WTC11 (cell line): ENCODE results near the gene YBX2. TPM values are rescaled to one million over a fixed set of nuclear protein-coding genes. Genes with fewer than 3 reads are reported as not detected.

Experiments used
- ATF1 ChIP-seq: sonication (generic); formaldehyde crosslinking; IDR thresholded peaks from 2 replicates; pipeline ENCODE4 v1.8.1; 2023; ENCODE audit warnings: mild to moderate bottlenecking, moderate library complexity, missing genetic modification reagents
- CBFB ChIP-seq: sonication (generic); formaldehyde crosslinking; IDR thresholded peaks from 2 replicates; pipeline ENCODE4 v1.8.1; 2022; ENCODE audit warnings: mild to moderate bottlenecking, low read depth, missing genetic modification reagents
- CREB1 ChIP-seq: sonication (generic); formaldehyde crosslinking; IDR thresholded peaks from 2 replicates; pipeline ENCODE4 v1.8.0; 2023; ENCODE audit warnings: mild to moderate bottlenecking, missing genetic modification reagents
- EMX1 ChIP-seq: fragments of 250-450 bp; sonication (Bioruptor Pico); IDR thresholded peaks from 2 replicates; pipeline ENCODE4 v1.8.0; 2021; ENCODE audit warnings: mild to moderate bottlenecking
- FOXJ3 ChIP-seq: sonication (generic); formaldehyde crosslinking; IDR thresholded peaks from 2 replicates; pipeline ENCODE4 v1.9.0; 2021; ENCODE audit warnings: missing genetic modification reagents, mild to moderate bottlenecking, borderline replicate concordance
- FOXK1 ChIP-seq: sonication (generic); formaldehyde crosslinking; IDR thresholded peaks from 2 replicates; pipeline ENCODE4 v1.8.0; 2022; ENCODE audit warnings: mild to moderate bottlenecking, moderate library complexity, missing genetic modification reagents
- GABPB1 ChIP-seq: sonication (generic); formaldehyde crosslinking; IDR thresholded peaks from 2 replicates; pipeline ENCODE4 v1.8.1; 2023; ENCODE audit warnings: mild to moderate bottlenecking, missing genetic modification reagents
- JUN ChIP-seq: sonication (generic); formaldehyde crosslinking; IDR thresholded peaks from 2 replicates; pipeline ENCODE4 v1.8.0; 2023; ENCODE audit warnings: mild to moderate bottlenecking, missing genetic modification reagents
- MYBL2 ChIP-seq: sonication (generic); formaldehyde crosslinking; IDR thresholded peaks from 2 replicates; pipeline ENCODE4 v1.8.1; 2023; ENCODE audit warnings: mild to moderate bottlenecking, moderate library complexity, missing genetic modification reagents
- NFE2L1 ChIP-seq: sonication (generic); formaldehyde crosslinking; IDR thresholded peaks from 2 replicates; pipeline ENCODE4 v1.8.1; 2023; ENCODE audit warnings: missing genetic modification reagents
- RELA ChIP-seq: sonication (generic); formaldehyde crosslinking; IDR thresholded peaks from 2 replicates; pipeline ENCODE4 v1.8.1; 2022; ENCODE audit warnings: missing genetic modification reagents, mild to moderate bottlenecking, borderline replicate concordance
- SOX15 ChIP-seq: fragments of 250-450 bp; sonication (Bioruptor Pico); IDR thresholded peaks from 2 replicates; pipeline ENCODE4 v1.9.0; 2021; ENCODE audit warnings: mild to moderate bottlenecking
- SP1 ChIP-seq: sonication (generic); formaldehyde crosslinking; conservative IDR thresholded peaks from 2 replicates; pipeline ENCODE4 v1.8.1; 2022; ENCODE audit warnings: missing genetic modification reagents
- TCF7 ChIP-seq: sonication (generic); formaldehyde crosslinking; IDR thresholded peaks from 2 replicates; pipeline ENCODE4 v1.8.0; 2022; ENCODE audit warnings: mild to moderate bottlenecking, low read depth, missing genetic modification reagents, moderate library complexity
- TP53 ChIP-seq: sonication (generic); formaldehyde crosslinking; IDR thresholded peaks from 2 replicates; pipeline ENCODE4 v1.8.1; 2023; ENCODE audit warnings: mild to moderate bottlenecking, missing genetic modification reagents
- ZBTB21 ChIP-seq: sonication (generic); formaldehyde crosslinking; IDR thresholded peaks from 2 replicates; pipeline ENCODE4 v1.8.1; 2023; ENCODE audit warnings: mild to moderate bottlenecking, missing genetic modification reagents, borderline replicate concordance
- ZNF121 ChIP-seq: sonication (generic); formaldehyde crosslinking; IDR thresholded peaks from 2 replicates; pipeline ENCODE4 v1.8.0; 2023; ENCODE audit warnings: missing genetic modification reagents
- ZNF138 ChIP-seq: sonication (generic); formaldehyde crosslinking; conservative IDR thresholded peaks from 2 replicates; pipeline ENCODE4 v1.8.1; 2022; ENCODE audit warnings: mild to moderate bottlenecking, moderate library complexity, missing genetic modification reagents
- ZNF396 ChIP-seq: fragments of 250-450 bp; sonication (Bioruptor Pico); IDR thresholded peaks from 2 replicates; pipeline ENCODE4 v1.8.0; 2021; ENCODE audit warnings: mild to moderate bottlenecking, moderate library complexity, borderline replicate concordance
- ZNF423 ChIP-seq: fragments of 250-450 bp; sonication (Bioruptor Pico); IDR thresholded peaks from 2 replicates; pipeline ENCODE4 v2.1.2; 2022; ENCODE audit warnings: mild to moderate bottlenecking, moderate library complexity
- total RNA-seq: library from RNA; stranded (reverse); gene quantifications from 3 replicates; pipeline ENCODE4 v1.2.3, GENCODE V29; 2021
- TF ChIP-seq, protein P1 (sequence below): fragments of 250-450 bp; sonication (Bioruptor Pico); IDR thresholded peaks from 2 replicates; pipeline ENCODE4 v2.1.2; 2022; ENCODE audit warnings: mild to moderate bottlenecking, moderate library complexity
- TF ChIP-seq, protein P2 (sequence below): sonication (generic); formaldehyde crosslinking; IDR thresholded peaks from 2 replicates; pipeline ENCODE4 v1.8.1; 2022; ENCODE audit warnings: low read depth, mild to moderate bottlenecking, moderate library complexity, missing genetic modification reagents, borderline replicate concordance
- TF ChIP-seq, protein P3 (sequence below): sonication (generic); formaldehyde crosslinking; IDR thresholded peaks from 2 replicates; pipeline ENCODE4 v1.8.1; 2023; ENCODE audit warnings: mild to moderate bottlenecking, missing genetic modification reagents, borderline replicate concordance
- TF ChIP-seq, protein P4 (sequence below): sonication (generic); formaldehyde crosslinking; IDR thresholded peaks from 2 replicates; pipeline ENCODE4 v1.8.0; 2022; ENCODE audit warnings: mild to moderate bottlenecking, missing genetic modification reagents
- TF ChIP-seq, protein P5 (sequence below): sonication (generic); formaldehyde crosslinking; IDR thresholded peaks from 2 replicates; pipeline ENCODE4 v1.8.0; 2023; ENCODE audit warnings: missing genetic modification reagents
- TF ChIP-seq, protein P6 (sequence below): sonication (generic); formaldehyde crosslinking; IDR thresholded peaks from 2 replicates; pipeline ENCODE4 v1.8.0; 2022; ENCODE audit warnings: missing genetic modification reagents

Gene YBX2
- total RNA-seq, 1 experiment from 2014 or later, result 26.8 TPM

DNA sequence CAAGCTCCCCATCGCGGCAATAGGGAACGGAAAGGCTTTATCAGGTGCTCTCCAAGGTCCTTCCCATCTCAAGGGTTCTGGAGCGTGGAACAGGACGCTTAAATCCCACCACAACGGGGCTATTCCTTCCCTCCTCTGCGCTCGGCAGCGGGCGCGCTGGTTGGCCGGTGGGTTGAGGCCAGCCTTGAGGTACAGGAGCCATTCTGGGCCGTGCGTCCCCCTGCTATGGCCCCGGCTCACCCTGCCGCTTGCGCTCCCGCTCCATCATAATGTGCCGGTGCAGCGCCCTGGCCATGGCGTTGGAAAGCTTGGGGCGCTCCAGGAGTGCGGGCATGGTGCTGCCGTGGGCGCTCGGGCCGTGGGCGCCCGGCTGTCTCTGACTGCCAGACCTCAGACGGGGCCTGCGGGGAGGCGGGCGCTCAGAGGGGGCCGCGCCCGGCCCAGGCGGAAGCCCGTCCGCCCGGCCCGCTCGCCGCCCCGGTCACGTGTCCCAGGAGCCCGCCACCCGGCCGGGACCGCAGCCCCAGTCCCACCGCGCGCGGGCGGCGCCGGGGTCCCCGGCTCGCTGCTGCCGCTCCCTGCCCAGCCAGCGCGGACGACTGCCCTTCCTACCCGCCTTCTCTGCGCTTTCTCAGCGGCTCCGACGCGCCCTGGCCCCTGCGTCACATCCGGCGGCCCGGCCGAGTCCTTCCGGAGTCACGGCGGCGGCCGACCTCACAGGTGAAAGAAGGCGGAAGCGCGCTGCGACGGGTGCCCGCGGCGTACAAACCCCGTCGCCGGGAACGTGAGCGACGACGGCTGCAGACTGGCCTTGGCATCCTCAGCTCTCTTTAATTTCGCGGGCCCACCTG lies 20.5 kb upstream of the YBX2 start, which contains the start of gene GPS2 (continued):
- TF ChIP-seq ZNF138 (CRISPR knock-in tag), result no peak
- TF ChIP-seq TP53 (CRISPR knock-in tag), result 0 out of 2 replicates have a peak, but pooled peaks have one; percentile 72
- TF ChIP-seq EMX1 (CRISPR knock-in tag), result 0 out of 2 replicates have a peak, but pooled peaks have one; percentile 53
- peak; percentile 86 for TF ChIP-seq MYBL2 (CRISPR knock-in tag)
- TF ChIP-seq CBFB (CRISPR knock-in tag), result 0 out of 2 replicates have a peak, but pooled peaks have one; percentile 77
- TF ChIP-seq JUN (CRISPR knock-in tag), result peak; percentile 66; the same call in 1 of the 2 replicates
- TF ChIP-seq SOX15 (CRISPR knock-in tag), result no peak
- peak; percentile 78; the same call in 1 of the 2 replicates for TF ChIP-seq ZBTB21 (CRISPR knock-in tag)
- TF ChIP-seq NFE2L1, result peak; percentile 55; the same call in 1 of the 2 replicates
- TF ChIP-seq TCF7 (CRISPR knock-in tag), result no peak
- TF ChIP-seq, protein P1, sequence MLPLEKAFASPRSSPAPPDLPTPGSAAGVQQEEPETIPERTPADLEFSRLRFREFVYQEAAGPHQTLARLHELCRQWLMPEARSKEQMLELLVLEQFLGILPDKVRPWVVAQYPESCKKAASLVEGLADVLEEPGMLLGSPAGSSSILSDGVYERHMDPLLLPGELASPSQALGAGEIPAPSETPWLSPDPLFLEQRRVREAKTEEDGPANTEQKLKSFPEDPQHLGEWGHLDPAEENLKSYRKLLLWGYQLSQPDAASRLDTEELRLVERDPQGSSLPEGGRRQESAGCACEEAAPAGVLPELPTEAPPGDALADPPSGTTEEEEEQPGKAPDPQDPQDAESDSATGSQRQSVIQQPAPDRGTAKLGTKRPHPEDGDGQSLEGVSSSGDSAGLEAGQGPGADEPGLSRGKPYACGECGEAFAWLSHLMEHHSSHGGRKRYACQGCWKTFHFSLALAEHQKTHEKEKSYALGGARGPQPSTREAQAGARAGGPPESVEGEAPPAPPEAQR (CRISPR knock-in tag), result no peak
- TF ChIP-seq ZNF121 (CRISPR knock-in tag), result no peak
- no peak for TF ChIP-seq FOXJ3 (CRISPR knock-in tag)
- TF ChIP-seq ZNF423 (CRISPR knock-in tag), result no peak
- peak; percentile 96 for TF ChIP-seq FOXK1 (CRISPR knock-in tag)
- TF ChIP-seq GABPB1 (CRISPR knock-in tag), result peak; percentile 84
- peak; percentile 57 for TF ChIP-seq CREB1 (CRISPR knock-in tag)
- TF ChIP-seq, protein P2, sequence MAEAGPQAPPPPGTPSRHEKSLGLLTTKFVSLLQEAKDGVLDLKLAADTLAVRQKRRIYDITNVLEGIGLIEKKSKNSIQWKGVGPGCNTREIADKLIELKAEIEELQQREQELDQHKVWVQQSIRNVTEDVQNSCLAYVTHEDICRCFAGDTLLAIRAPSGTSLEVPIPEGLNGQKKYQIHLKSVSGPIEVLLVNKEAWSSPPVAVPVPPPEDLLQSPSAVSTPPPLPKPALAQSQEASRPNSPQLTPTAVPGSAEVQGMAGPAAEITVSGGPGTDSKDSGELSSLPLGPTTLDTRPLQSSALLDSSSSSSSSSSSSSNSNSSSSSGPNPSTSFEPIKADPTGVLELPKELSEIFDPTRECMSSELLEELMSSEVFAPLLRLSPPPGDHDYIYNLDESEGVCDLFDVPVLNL (CRISPR knock-in tag), result 0 out of 2 replicates have a peak, but pooled peaks have one; percentile 17
- TF ChIP-seq, protein P3, sequence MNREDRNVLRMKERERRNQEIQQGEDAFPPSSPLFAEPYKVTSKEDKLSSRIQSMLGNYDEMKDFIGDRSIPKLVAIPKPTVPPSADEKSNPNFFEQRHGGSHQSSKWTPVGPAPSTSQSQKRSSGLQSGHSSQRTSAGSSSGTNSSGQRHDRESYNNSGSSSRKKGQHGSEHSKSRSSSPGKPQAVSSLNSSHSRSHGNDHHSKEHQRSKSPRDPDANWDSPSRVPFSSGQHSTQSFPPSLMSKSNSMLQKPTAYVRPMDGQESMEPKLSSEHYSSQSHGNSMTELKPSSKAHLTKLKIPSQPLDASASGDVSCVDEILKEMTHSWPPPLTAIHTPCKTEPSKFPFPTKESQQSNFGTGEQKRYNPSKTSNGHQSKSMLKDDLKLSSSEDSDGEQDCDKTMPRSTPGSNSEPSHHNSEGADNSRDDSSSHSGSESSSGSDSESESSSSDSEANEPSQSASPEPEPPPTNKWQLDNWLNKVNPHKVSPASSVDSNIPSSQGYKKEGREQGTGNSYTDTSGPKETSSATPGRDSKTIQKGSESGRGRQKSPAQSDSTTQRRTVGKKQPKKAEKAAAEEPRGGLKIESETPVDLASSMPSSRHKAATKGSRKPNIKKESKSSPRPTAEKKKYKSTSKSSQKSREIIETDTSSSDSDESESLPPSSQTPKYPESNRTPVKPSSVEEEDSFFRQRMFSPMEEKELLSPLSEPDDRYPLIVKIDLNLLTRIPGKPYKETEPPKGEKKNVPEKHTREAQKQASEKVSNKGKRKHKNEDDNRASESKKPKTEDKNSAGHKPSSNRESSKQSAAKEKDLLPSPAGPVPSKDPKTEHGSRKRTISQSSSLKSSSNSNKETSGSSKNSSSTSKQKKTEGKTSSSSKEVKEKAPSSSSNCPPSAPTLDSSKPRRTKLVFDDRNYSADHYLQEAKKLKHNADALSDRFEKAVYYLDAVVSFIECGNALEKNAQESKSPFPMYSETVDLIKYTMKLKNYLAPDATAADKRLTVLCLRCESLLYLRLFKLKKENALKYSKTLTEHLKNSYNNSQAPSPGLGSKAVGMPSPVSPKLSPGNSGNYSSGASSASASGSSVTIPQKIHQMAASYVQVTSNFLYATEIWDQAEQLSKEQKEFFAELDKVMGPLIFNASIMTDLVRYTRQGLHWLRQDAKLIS (CRISPR knock-in tag), result no peak
- TF ChIP-seq, protein P4, sequence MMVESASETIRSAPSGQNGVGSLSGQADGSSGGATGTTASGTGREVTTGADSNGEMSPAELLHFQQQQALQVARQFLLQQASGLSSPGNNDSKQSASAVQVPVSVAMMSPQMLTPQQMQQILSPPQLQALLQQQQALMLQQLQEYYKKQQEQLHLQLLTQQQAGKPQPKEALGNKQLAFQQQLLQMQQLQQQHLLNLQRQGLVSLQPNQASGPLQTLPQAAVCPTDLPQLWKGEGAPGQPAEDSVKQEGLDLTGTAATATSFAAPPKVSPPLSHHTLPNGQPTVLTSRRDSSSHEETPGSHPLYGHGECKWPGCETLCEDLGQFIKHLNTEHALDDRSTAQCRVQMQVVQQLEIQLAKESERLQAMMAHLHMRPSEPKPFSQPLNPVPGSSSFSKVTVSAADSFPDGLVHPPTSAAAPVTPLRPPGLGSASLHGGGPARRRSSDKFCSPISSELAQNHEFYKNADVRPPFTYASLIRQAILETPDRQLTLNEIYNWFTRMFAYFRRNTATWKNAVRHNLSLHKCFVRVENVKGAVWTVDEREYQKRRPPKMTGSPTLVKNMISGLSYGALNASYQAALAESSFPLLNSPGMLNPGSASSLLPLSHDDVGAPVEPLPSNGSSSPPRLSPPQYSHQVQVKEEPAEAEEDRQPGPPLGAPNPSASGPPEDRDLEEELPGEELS, result peak; percentile 66; the same call in 1 of the 2 replicates
- TF ChIP-seq SP1 (CRISPR knock-in tag), result peak; percentile 92
- 0 out of 2 replicates have a peak, but pooled peaks have one; percentile 80 for TF ChIP-seq ATF1 (CRISPR knock-in tag)
- TF ChIP-seq RELA, result no peak
- TF ChIP-seq, protein P5, sequence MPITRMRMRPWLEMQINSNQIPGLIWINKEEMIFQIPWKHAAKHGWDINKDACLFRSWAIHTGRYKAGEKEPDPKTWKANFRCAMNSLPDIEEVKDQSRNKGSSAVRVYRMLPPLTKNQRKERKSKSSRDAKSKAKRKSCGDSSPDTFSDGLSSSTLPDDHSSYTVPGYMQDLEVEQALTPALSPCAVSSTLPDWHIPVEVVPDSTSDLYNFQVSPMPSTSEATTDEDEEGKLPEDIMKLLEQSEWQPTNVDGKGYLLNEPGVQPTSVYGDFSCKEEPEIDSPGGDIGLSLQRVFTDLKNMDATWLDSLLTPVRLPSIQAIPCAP (CRISPR knock-in tag), result no peak
- TF ChIP-seq, protein P6, sequence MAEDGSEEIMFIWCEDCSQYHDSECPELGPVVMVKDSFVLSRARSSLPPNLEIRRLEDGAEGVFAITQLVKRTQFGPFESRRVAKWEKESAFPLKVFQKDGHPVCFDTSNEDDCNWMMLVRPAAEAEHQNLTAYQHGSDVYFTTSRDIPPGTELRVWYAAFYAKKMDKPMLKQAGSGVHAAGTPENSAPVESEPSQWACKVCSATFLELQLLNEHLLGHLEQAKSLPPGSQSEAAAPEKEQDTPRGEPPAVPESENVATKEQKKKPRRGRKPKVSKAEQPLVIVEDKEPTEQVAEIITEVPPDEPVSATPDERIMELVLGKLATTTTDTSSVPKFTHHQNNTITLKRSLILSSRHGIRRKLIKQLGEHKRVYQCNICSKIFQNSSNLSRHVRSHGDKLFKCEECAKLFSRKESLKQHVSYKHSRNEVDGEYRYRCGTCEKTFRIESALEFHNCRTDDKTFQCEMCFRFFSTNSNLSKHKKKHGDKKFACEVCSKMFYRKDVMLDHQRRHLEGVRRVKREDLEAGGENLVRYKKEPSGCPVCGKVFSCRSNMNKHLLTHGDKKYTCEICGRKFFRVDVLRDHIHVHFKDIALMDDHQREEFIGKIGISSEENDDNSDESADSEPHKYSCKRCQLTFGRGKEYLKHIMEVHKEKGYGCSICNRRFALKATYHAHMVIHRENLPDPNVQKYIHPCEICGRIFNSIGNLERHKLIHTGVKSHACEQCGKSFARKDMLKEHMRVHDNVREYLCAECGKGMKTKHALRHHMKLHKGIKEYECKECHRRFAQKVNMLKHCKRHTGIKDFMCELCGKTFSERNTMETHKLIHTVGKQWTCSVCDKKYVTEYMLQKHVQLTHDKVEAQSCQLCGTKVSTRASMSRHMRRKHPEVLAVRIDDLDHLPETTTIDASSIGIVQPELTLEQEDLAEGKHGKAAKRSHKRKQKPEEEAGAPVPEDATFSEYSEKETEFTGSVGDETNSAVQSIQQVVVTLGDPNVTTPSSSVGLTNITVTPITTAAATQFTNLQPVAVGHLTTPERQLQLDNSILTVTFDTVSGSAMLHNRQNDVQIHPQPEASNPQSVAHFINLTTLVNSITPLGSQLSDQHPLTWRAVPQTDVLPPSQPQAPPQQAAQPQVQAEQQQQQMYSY (CRISPR knock-in tag), result no peak
- TF ChIP-seq ZNF396 (CRISPR knock-in tag), result no peak
